Mesendoderm (in vitro differentiated cells): ENCODE results near the gene SGMS1.

Experiments used
- DNase-seq: peaks from one replicate; pipeline ENCODE4 v3.0.0; 2013
- H2AK5ac ChIP-seq: 2 replicates; pipeline ENCODE4 v1.6.1; 2013; ENCODE audit warnings: low read length, inconsistent platforms
- H2BK120ac ChIP-seq: 2 replicates; pipeline ENCODE4 v1.6.1; 2013; ENCODE audit warnings: low read depth, mild to moderate bottlenecking, low read length, moderate library complexity, mixed read lengths
- H2BK15ac ChIP-seq: replicated peaks from 2 replicates; pipeline ENCODE4 v1.6.1; 2013; ENCODE audit warnings: low read depth, mild to moderate bottlenecking, moderate library complexity
- H2BK5ac ChIP-seq: 2 replicates; pipeline ENCODE4 v1.6.1; 2013; ENCODE audit warnings: low read length, inconsistent platforms
- H3K18ac ChIP-seq: 2 replicates; pipeline ENCODE4 v1.6.1; 2013; ENCODE audit warnings: mild to moderate bottlenecking, low read length, mixed read lengths
- H3K23ac ChIP-seq: one replicate; pipeline ENCODE4 v1.6.1; 2013; ENCODE audit warnings: low read length
- H3K27ac ChIP-seq: 2 replicates; pipeline ENCODE4 v1.5.1; 2013; ENCODE audit warnings: low read depth, mild to moderate bottlenecking, inconsistent platforms, low read length, moderate library complexity
- H3K27me3 ChIP-seq: 2 replicates; pipeline ENCODE4 v1.6.1; 2013; ENCODE audit warnings: low read length, control low read depth, mild to moderate bottlenecking, inconsistent platforms; ENCODE audit not compliant: insufficient read depth, poor library complexity
- H3K36me3 ChIP-seq: 2 replicates; pipeline ENCODE4 v1.6.1; 2013; ENCODE audit warnings: low read length, inconsistent platforms; ENCODE audit not compliant: control insufficient read depth, insufficient read depth
- H3K4ac ChIP-seq: one replicate; pipeline ENCODE4 v1.6.1; 2013; ENCODE audit warnings: low read depth, mild to moderate bottlenecking, low read length, moderate library complexity
- H3K4me1 ChIP-seq: 2 replicates; pipeline ENCODE4 v1.6.1; 2013; ENCODE audit warnings: low read depth, low read length, inconsistent platforms; ENCODE audit not compliant: control insufficient read depth
- H3K4me2 ChIP-seq: 2 replicates; pipeline ENCODE4 v1.6.1; 2013; ENCODE audit warnings: low read length
- H3K4me3 ChIP-seq: 2 replicates; pipeline ENCODE4 v1.5.1; 2013; ENCODE audit warnings: mild to moderate bottlenecking, low read length
- H3K56ac ChIP-seq: one replicate; pipeline ENCODE4 v1.6.1; 2013; ENCODE audit warnings: low read length
- H3K79me1 ChIP-seq: 2 replicates; pipeline ENCODE4 v1.6.1; 2013; ENCODE audit warnings: low read length, inconsistent platforms
- H3K79me2 ChIP-seq: 2 replicates; pipeline ENCODE4 v1.6.1; 2013; ENCODE audit warnings: mild to moderate bottlenecking, low read length; ENCODE audit not compliant: control insufficient read depth, insufficient read depth
- H3K9ac ChIP-seq: 2 replicates; pipeline ENCODE4 v1.6.1; 2013; ENCODE audit warnings: low read length, inconsistent platforms
- H4K5ac ChIP-seq: one replicate; pipeline ENCODE4 v1.6.1; 2013; ENCODE audit warnings: low read length
- H4K8ac ChIP-seq: one replicate; pipeline ENCODE4 v1.6.1; 2013; ENCODE audit warnings: low read depth, mild to moderate bottlenecking, control low read depth, low read length, moderate library complexity
- WGBS: extraction: QIAGEN DNeasy Blood & Tissue Kit; methylation state at CpG from one replicate; pipeline ENCODE4 v1.1.7; 2013; ENCODE audit warnings: low lambda C conversion rate, missing lambda C conversion rate; ENCODE audit not compliant: insufficient coverage; ENCODE audit errors: extremely low coverage; 5-methylcytosine and 5-hydroxymethylcytosine counted together

SGMS1 gene

GRCh38 chr10:50605269-50605950 lies 18.3 kb downstream of the SGMS1 start:
- Histone ChIP-seq H4K8ac (no peak overlapping the region), H3K27me3 (no peaks in the 10 kb centered on the region), H2BK5ac (no peak overlapping the region), H3K79me1 (peaks cover 2% of the 10 kb centered on the region), H3K4me3 (no peak overlapping the region), H3K56ac (no peak overlapping the region), H3K36me3 (no peaks in the 10 kb centered on the region), H3K9ac (no peak overlapping the region), H3K4me2 (no peak overlapping the region), H3K4me1 (peaks cover 6% of the 10 kb centered on the region), H4K5ac (no peak overlapping the region), H2BK120ac (no peak overlapping the region), H3K4ac (no peak overlapping the region), H2BK15ac (no peak overlapping the region), H3K27ac (no peak overlapping the region), H3K79me2 (peaks cover 2% of the 10 kb centered on the region), H2AK5ac (no peak overlapping the region), H3K23ac (no peak overlapping the region), H3K18ac (peak overlapping the region; percentile 30)
- DNase-seq, result no peak
- no CpG with 5 or more reads among the region's 1 CpG for WGBS

GRCh38 chr10:50604809-50605208 lies 18.9 kb downstream of the SGMS1 start:
- Histone ChIP-seq H3K27ac (no peak overlapping the region), H3K79me2 (peaks cover 2% of the 10 kb centered on the region), H2AK5ac (no peak overlapping the region), H2BK120ac (no peak overlapping the region), H4K8ac (no peak overlapping the region), H2BK15ac (no peak overlapping the region), H3K4me3 (no peak overlapping the region), H3K18ac (peak overlapping the region; percentile 30), H3K9ac (no peak overlapping the region), H2BK5ac (no peak overlapping the region), H3K56ac (no peak overlapping the region), H3K4me1 (peaks cover 6% of the 10 kb centered on the region), H3K36me3 (no peaks in the 10 kb centered on the region), H3K4me2 (no peak overlapping the region), H3K27me3 (no peaks in the 10 kb centered on the region), H3K79me1 (peaks cover 2% of the 10 kb centered on the region), H3K4ac (no peak overlapping the region), H3K23ac (no peak overlapping the region), H4K5ac (no peak overlapping the region)
- DNase-seq, result no peak
- WGBS, result no CpG with 5 or more reads among the region's 3 CpGs

- WGBS, result no CpG with 5 or more reads among the region's 8 CpGs
- DNase-seq, result no peak
These were observed 19.6 kb downstream of the SGMS1 start for GRCh38 chr10:50604049-50604640.

GRCh38 chr10:50603151-50603850 lies 20.5 kb downstream of the SGMS1 start:
- Histone ChIP-seq H3K79me1 (peaks cover 2% of the 10 kb centered on the region), H3K36me3 (no peaks in the 10 kb centered on the region), H3K4me3 (no peak overlapping the region), H3K79me2 (peaks cover 2% of the 10 kb centered on the region), H2BK120ac (no peak overlapping the region), H3K4me2 (no peak overlapping the region), H2BK15ac (no peak overlapping the region), H3K27ac (no peak overlapping the region), H3K4me1 (peaks cover 6% of the 10 kb centered on the region), H4K8ac (no peak overlapping the region), H4K5ac (no peak overlapping the region), H3K4ac (no peak overlapping the region), H2AK5ac (no peak overlapping the region), H3K9ac (no peak overlapping the region), H3K18ac (peak overlapping the region; percentile 87), H2BK5ac (no peak overlapping the region), H3K27me3 (no peaks in the 10 kb centered on the region), H3K56ac (peak overlapping the region; percentile 15), H3K23ac (no peak overlapping the region)
- DNase-seq, result no peak
- no CpG with 5 or more reads among the region's 6 CpGs for WGBS

More at GRCh38 chr10:50604049-50604640, 19.6 kb downstream of the SGMS1 start:
- H4K8ac ChIP-seq, result no peak overlapping the region
- peaks cover 6% of the 10 kb centered on the region for H3K4me1 ChIP-seq
- H3K9ac ChIP-seq, result no peak overlapping the region
- H2BK5ac ChIP-seq, result no peak overlapping the region
- peaks cover 2% of the 10 kb centered on the region for H3K79me2 ChIP-seq
- H3K4me3 ChIP-seq, result no peak overlapping the region
- peaks cover 2% of the 10 kb centered on the region for H3K79me1 ChIP-seq
- no peak overlapping the region for H4K5ac ChIP-seq
- H3K36me3 ChIP-seq, result no peaks in the 10 kb centered on the region
- no peak overlapping the region for H2AK5ac ChIP-seq
- H2BK120ac ChIP-seq, result no peak overlapping the region
- H3K56ac ChIP-seq, result no peak overlapping the region
- H3K27me3 ChIP-seq, result no peaks in the 10 kb centered on the region
- no peak overlapping the region for H3K4me2 ChIP-seq
- no peak overlapping the region for H3K27ac ChIP-seq
- H2BK15ac ChIP-seq, result no peak overlapping the region
- no peak overlapping the region for H3K23ac ChIP-seq
- H3K18ac ChIP-seq, result peak overlapping the region; percentile 56
- H3K4ac ChIP-seq, result peak overlapping the region; percentile 91

GRCh38 chr10:50601974-50602373 lies 21.8 kb downstream of the SGMS1 start:
- DNase-seq, result no peak
- Histone ChIP-seq H3K79me2 (peaks cover 2% of the 10 kb centered on the region), H4K5ac (no peak overlapping the region), H3K4me3 (no peak overlapping the region), H3K4ac (no peak overlapping the region), H3K27ac (no peak overlapping the region), H3K36me3 (no peaks in the 10 kb centered on the region), H2BK5ac (no peak overlapping the region), H4K8ac (no peak overlapping the region), H3K79me1 (peaks cover 2% of the 10 kb centered on the region), H3K18ac (no peak overlapping the region), H3K4me1 (peaks cover 6% of the 10 kb centered on the region), H3K23ac (no peak overlapping the region), H3K27me3 (no peaks in the 10 kb centered on the region), H2AK5ac (no peak overlapping the region), H2BK120ac (no peak overlapping the region), H3K9ac (no peak overlapping the region), H2BK15ac (no peak overlapping the region), H3K56ac (no peak overlapping the region), H3K4me2 (no peak overlapping the region)
- no CpG with 5 or more reads among the region's 1 CpG for WGBS
